GM18507 (cell line): Measurements from ENCODE around the gene AR.

ENCODE experiments used
- DNase-seq: peaks from one replicate; pipeline ENCODE4 v3.0.0; 2011; ENCODE audit warnings: low read depth; ENCODE audit not compliant: insufficient read length; ENCODE audit errors: extremely low spot score
- FAIRE-seq: peaks from 2 replicates; lab custom pipeline; 2011; peaks lifted over from hg19 to GRCh38; lab: Jason Lieb, UNC

Gene AR, protein sequence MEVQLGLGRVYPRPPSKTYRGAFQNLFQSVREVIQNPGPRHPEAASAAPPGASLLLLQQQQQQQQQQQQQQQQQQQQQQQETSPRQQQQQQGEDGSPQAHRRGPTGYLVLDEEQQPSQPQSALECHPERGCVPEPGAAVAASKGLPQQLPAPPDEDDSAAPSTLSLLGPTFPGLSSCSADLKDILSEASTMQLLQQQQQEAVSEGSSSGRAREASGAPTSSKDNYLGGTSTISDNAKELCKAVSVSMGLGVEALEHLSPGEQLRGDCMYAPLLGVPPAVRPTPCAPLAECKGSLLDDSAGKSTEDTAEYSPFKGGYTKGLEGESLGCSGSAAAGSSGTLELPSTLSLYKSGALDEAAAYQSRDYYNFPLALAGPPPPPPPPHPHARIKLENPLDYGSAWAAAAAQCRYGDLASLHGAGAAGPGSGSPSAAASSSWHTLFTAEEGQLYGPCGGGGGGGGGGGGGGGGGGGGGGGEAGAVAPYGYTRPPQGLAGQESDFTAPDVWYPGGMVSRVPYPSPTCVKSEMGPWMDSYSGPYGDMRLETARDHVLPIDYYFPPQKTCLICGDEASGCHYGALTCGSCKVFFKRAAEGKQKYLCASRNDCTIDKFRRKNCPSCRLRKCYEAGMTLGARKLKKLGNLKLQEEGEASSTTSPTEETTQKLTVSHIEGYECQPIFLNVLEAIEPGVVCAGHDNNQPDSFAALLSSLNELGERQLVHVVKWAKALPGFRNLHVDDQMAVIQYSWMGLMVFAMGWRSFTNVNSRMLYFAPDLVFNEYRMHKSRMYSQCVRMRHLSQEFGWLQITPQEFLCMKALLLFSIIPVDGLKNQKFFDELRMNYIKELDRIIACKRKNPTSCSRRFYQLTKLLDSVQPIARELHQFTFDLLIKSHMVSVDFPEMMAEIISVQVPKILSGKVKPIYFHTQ

DNA sequence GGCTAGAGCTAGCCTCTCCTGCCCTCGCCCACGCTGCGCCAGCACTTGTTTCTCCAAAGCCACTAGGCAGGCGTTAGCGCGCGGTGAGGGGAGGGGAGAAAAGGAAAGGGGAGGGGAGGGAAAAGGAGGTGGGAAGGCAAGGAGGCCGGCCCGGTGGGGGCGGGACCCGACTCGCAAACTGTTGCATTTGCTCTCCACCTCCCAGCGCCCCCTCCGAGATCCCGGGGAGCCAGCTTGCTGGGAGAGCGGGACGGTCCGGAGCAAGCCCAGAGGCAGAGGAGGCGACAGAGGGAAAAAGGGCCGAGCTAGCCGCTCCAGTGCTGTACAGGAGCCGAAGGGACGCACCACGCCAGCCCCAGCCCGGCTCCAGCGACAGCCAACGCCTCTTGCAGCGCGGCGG, at the start of gene AR:
AR (plus strand) TSS at position 204 of the 400 bp plus-strand sequence. CDS start 1,126 bp downstream, outside the sequence.
- FAIRE-seq (no peak), DNase-seq (no peak)

DNA sequence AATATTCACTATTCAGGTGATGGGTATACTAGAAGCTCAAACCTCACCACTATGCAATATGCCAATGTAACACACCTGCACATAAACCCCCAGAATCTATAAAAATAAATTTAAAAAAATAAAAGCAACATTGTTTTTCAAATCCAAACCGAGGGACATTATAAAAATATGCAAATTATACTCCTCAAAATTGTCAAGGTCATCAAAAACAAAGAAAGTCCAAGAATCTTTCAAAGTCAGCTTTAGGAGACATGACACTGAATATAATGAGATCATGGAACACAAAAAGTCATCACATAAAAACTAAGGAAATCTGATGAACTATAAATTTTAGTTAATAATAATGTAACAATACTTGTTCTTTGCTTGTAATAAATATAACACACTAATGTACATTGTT, 43.2 kb upstream of the AR start:
- FAIRE-seq (no peak), DNase-seq (no peak)

DNA sequence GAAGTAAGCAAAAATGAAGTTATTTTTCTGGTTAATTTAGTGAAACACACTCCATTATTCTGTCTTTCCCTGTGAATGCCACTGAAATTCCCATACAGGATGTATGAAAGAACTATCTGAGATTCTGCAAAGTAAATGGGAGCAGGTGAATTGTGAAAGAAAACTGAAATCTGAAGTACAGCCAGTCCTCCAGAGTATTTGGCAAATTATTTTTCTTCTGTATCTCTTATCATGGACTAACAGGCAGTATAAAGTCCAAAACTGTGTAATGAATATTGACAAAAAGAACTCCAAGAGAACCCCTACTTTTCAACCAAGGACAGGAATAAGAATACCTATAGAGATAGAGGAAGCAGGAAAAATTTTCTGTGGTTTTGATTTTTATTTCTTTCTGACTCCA, 40.8 kb upstream of the AR start:
- FAIRE-seq (no peak), DNase-seq (no peak)

DNA sequence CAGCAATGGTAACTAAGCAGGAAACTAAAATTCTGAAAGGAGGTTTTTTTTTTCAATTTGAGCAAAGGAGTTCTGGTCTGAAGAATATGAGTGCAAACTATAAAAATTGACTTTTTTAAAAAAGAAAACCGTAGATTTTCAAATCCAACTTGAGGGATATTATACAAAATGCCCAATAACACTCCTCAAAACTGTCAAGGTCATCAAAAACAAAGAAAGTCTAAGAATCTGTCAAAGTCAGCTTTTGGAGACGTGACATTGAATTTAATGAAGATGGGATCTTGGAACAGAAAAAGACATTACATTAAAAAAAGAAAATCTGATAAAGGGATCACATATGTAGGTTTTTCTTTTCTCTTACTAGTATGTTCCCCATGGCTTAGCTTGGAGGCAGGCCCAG, 40.4 kb upstream of the AR start:
- DNase-seq (no peak), FAIRE-seq (no peak)

DNA sequence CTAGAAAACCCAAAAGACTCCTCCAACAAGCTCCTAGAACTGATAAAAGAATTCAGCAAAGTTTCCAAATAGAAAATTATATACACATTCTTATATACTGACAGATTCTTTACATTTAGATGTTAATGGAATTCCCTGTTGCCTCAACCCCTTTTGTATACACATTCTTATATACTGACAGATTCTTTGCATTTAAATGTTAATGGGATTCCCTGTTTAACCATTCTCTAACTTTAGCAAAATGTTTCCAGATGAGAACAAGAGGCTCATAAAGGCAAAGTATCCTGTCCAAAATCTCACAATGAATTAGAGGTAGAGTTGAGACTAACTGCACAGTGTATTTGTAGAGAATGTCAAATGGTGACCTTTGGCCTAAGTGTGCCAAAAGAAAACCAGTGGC, 23.1 kb upstream of the AR start:
- no peak for FAIRE-seq
- DNase-seq, result no peak

DNA sequence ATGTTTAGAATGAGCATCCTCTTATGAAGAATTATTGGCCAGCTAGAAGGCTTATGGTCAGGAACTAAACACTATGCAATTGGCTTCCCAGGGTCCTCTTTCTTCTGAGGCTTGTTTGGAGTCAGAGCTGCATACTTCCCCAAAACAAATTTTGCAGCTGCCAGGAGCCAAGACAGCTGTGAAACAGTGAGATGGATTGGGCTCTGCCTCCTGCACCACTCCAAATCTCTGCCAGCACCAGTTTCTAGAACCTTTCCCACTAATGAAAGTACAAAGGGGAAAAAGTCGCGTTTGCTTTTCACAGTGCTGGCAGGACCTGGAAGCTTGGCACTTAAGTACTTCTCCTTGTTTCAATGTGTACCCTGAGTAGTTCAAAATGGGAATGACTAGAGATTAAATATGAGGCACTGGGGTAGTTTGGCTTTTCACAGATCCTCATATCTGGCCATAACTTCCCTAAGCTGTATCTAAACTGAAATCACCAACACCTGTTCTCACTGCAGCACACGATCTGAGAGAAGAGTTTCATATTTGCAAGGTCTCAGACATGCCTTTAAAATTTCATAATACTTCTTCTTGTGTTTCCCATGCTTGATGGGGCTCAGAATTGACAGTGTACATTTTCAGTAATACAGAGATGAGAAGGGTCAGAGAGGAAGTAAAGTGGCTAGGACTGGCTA, 20.7 kb upstream of the AR start:
- DNase-seq, result no peak
- no peak for FAIRE-seq

DNA sequence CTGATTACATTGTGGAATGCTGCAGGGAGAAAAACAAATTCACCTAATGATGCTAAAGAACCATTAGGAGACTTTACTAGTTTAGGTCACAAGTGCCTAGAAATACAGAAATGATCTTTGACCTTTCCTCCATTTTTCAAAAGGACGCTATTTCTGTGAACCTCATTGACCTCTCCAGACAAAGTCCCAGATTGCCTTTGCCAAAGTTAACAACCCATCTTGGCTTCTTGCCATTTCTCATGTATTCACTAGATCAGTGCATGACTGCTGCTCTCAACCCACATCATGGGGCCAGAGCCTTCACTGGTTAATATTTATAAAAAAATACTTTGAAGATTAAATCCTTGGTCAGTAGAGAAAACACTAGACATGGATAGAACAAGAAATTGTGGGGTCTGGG, 19.9 kb upstream of the AR start:
- DNase-seq (no peak), FAIRE-seq (no peak)

DNA sequence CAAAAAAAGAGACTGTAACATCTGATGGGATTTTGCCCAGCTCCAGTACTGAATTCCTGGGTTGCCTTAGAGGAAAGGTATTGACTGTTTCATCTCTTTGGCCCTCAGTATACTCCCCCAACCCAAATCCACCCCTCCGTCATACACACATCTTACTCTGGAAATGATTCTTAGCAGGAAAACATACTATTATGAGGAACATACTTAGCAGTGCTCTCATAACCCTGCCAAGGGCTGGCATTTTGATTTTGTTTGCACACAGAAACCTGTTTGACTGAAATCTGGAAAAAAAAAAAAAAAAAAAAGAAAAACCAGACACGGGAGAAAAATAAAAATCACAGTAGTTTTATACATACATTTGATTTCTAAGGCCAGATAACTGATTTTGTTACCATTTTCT, 19.4 kb upstream of the AR start:
- no peak for FAIRE-seq
- no peak for DNase-seq

DNA sequence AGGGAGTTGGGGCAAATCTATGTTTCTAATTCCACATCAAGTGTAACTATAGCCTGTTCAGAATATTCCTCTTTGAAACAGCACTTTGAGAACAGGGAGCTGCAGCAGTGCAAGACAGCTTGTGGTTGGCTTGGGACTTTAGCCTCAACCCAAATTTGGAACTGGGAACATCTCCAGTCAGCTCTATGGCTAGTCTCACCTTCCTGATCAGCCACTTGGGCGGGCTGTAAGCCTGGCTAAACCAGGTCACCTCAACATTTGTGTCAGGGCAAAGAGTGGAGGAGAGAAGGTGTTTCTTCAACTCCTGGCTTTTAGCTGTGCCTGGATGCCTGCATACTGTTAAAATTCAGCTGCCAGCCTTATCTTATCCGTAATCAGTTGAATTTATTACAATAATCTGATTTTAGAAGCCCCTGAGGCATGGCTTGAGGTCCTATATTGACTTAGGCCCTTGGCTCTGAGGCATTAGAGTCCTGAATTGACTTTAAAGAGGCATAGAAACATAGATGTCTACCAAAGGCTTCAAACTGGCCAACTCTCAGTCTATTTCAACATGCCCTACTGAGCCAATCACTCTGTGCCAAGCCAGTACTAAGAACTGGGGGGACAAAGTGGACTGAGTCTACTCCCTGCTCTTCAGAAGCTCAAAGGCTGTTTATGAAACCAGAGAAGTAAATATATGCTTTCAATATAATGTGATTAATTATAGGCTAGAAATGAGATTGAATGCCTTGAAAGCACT, 18.7 kb upstream of the AR start:
- no peak for DNase-seq
- FAIRE-seq, result no peak

DNA sequence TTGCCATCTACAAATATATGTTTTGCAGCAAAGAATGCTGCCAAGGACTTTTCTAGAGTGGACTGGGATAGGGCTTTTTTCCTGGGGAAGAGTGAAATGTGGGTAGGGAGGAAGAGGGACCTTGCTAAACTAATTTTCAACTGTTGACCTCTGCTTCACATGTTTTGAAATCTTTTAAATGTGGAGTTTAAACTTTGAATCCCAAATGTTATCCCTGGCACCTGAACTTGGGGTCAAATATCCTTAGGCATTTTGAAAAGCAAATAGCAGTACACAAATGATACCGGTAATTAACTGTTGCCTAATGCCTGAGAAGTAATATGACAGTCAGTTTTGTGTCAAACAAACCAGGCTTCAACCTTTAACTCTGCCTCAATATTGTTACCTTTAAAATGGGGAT, 7.3 kb upstream of the AR start:
- DNase-seq (no peak), FAIRE-seq (no peak)

DNA sequence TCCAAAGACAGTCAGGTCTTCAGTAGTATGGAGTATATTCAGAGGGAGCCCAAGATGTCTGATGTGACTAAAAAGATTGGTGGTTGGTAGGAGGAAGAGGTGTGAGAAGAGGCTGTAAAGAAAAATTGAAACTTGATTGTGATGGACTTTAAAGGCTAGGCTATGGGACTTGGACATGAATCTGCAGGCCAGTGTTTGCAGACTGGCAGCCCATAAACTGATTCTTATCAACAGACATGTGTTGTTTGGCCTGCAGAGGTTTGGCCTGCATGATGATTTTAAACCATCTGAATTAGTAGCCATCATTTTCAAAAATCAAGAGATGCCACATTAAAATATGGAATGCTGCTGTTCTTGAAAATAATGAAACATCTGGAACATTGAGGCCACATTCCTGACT, 5.4 kb upstream of the AR start:
- DNase-seq (no peak), FAIRE-seq (no peak)

DNA sequence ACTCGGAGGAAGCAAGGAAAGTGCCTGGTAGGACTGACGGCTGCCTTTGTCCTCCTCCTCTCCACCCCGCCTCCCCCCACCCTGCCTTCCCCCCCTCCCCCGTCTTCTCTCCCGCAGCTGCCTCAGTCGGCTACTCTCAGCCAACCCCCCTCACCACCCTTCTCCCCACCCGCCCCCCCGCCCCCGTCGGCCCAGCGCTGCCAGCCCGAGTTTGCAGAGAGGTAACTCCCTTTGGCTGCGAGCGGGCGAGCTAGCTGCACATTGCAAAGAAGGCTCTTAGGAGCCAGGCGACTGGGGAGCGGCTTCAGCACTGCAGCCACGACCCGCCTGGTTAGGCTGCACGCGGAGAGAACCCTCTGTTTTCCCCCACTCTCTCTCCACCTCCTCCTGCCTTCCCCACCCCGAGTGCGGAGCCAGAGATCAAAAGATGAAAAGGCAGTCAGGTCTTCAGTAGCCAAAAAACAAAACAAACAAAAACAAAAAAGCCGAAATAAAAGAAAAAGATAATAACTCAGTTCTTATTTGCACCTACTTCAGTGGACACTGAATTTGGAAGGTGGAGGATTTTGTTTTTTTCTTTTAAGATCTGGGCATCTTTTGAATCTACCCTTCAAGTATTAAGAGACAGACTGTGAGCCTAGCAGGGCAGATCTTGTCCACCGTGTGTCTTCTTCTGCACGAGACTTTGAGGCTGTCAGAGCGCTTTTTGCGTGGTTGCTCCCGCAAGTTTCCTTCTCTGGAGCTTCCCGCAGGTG, 637 bp downstream of the AR start:
- FAIRE-seq (no peak), DNase-seq (no peak)

DNA sequence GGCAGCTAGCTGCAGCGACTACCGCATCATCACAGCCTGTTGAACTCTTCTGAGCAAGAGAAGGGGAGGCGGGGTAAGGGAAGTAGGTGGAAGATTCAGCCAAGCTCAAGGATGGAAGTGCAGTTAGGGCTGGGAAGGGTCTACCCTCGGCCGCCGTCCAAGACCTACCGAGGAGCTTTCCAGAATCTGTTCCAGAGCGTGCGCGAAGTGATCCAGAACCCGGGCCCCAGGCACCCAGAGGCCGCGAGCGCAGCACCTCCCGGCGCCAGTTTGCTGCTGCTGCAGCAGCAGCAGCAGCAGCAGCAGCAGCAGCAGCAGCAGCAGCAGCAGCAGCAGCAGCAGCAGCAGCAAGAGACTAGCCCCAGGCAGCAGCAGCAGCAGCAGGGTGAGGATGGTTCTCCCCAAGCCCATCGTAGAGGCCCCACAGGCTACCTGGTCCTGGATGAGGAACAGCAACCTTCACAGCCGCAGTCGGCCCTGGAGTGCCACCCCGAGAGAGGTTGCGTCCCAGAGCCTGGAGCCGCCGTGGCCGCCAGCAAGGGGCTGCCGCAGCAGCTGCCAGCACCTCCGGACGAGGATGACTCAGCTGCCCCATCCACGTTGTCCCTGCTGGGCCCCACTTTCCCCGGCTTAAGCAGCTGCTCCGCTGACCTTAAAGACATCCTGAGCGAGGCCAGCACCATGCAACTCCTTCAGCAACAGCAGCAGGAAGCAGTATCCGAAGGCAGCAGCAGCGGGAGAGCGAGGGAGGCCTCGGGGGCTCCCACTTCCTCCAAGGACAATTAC, 1.4 kb downstream of the AR start:
- FAIRE-seq, result no peak
- no peak for DNase-seq

DNA sequence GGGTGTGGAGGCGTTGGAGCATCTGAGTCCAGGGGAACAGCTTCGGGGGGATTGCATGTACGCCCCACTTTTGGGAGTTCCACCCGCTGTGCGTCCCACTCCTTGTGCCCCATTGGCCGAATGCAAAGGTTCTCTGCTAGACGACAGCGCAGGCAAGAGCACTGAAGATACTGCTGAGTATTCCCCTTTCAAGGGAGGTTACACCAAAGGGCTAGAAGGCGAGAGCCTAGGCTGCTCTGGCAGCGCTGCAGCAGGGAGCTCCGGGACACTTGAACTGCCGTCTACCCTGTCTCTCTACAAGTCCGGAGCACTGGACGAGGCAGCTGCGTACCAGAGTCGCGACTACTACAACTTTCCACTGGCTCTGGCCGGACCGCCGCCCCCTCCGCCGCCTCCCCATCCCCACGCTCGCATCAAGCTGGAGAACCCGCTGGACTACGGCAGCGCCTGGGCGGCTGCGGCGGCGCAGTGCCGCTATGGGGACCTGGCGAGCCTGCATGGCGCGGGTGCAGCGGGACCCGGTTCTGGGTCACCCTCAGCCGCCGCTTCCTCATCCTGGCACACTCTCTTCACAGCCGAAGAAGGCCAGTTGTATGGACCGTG, 2.2 kb downstream of the AR start:
- DNase-seq (no peak), FAIRE-seq (no peak)

DNA sequence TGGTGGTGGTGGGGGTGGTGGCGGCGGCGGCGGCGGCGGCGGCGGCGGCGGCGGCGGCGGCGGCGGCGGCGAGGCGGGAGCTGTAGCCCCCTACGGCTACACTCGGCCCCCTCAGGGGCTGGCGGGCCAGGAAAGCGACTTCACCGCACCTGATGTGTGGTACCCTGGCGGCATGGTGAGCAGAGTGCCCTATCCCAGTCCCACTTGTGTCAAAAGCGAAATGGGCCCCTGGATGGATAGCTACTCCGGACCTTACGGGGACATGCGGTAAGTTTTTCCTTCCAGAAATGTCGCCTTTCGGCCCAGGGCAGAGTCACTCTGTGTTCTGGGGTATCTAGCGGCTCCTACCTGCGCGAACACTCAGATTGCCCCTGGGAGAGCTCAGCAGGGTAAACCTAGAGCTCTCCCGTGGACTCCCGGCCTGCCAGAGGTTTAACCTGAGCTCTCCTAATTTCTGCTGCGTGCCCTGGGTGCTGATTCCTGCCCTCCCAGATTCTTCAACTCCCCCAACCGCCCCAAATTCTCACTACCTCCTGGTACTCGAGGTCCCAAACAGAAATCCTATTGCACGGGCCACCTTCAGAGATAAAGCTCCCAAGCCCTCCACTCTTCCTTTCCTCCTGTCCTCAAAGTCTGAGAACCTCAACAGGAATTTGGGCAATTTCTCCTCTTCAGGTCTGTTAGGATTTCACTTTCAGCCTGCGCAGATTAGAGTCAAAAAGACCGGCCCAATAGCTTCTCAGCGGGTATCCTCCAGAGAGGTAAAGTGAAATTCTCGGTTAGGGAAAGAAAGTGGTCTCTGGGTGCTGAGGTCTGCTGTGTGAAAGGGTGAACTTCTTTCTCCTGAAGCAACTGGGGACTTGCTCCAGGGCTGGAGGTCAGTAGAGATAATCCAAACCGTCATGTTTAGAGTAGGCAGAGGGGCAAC, 2.9 kb downstream of the AR start:
- no peak for FAIRE-seq
- no peak for DNase-seq

DNA sequence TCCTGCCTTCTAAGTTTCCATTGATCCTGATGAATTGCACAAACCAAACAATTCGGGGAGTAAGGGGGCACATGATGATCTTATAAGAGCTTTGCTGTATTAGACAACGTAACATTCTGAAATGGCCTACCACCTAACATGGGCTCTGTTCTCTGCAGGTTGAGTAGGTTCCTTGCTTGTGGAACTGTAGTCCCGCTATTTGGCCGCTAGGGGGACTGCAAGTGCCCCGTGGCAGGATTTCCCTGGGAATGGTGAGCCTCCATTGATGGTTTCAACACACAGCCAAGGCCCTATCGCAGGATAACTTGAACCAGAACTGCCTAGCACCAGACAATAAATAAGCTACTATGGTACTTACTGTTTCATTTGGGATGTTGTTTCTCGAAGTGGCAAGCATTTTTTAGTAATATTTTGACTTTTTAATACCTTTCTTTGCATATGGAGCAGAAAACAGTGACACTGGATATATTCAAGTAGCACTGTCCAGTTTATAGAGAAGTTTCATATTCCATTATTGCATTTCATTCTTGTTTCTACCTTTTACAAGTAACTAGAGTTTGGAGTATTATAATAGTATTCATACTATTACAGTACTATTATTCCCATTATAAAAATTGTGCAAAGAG, 11.9 kb downstream of the AR start:
- DNase-seq (peak; percentile 1), FAIRE-seq (peak; percentile 45)
